GM12874 (cell line): Measurements from ENCODE around the gene ZNHIT1.

Experiments used
- TF ChIP-seq, protein P1 (sequence below): IDR thresholded peaks from 2 replicates; pipeline ENCODE4 v1.5.1; 2011; ENCODE audit warnings: low read depth, mild to moderate bottlenecking, control low read depth, low read length, moderate library complexity; ENCODE audit not compliant: insufficient read depth

ZNHIT1 gene

DNA sequence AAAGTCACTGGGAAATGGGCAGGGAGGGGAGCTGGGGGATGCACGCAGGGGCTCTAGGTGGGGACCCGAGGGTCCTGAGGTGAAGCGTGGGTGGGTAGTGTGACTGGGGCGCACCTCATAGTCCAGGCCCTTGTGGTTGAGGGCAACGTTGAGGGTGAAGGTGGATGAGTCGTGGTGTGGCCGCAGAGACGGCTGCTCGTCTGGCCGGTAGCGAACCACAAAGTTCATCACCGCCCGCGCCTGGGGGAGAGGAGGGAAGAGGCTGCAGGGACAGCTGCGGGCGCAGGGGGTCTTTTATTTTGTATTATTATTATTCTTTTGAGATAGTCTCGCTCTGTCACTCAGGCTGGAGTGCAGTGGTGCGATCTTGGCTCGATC, 11.3 kb upstream of the ZNHIT1 start:
- TF ChIP-seq, protein P1, sequence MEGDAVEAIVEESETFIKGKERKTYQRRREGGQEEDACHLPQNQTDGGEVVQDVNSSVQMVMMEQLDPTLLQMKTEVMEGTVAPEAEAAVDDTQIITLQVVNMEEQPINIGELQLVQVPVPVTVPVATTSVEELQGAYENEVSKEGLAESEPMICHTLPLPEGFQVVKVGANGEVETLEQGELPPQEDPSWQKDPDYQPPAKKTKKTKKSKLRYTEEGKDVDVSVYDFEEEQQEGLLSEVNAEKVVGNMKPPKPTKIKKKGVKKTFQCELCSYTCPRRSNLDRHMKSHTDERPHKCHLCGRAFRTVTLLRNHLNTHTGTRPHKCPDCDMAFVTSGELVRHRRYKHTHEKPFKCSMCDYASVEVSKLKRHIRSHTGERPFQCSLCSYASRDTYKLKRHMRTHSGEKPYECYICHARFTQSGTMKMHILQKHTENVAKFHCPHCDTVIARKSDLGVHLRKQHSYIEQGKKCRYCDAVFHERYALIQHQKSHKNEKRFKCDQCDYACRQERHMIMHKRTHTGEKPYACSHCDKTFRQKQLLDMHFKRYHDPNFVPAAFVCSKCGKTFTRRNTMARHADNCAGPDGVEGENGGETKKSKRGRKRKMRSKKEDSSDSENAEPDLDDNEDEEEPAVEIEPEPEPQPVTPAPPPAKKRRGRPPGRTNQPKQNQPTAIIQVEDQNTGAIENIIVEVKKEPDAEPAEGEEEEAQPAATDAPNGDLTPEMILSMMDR, result no peak

DNA sequence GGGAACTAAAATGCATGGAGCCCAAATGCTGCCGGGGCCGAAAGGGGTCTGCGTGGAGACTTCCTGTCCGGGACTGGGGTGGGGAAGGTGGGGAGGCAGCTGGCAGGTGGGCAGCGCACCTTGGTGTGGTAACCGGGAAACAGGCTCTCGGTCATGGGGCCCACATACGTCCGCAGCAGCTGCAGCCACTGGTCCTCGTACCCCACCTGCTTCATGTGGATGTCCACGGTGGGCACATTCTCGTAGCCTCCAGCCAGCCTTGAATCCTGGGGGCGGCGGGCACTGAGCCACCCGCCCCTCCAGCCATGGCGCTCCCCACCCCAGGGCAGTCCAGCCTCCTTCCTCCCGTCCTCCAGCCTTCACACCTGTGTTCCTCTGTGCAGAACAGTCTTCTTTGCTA, 10.5 kb upstream of the ZNHIT1 start:
- TF ChIP-seq, protein P1, result no peak

DNA sequence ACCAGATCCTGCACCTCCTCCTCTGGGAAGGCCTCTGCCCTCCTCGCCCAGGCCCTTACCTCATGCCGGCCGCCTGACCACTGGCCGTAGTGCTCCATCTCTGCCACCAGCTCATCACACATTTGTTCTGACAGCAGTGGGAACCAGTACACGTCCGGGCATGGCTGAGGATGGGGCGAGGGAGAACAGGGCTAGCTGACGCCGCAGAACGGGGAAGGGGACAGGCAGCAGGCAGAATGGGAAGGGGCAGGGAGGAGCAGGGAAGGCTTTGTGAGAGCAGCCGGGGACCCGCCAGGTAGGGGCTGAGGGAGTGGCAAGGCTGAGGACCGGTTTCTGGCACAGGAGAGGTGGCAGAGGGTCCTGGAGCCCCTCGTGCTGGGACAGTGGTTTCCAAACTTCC, 9.2 kb upstream of the ZNHIT1 start:
- TF ChIP-seq, protein P1, result no peak

DNA sequence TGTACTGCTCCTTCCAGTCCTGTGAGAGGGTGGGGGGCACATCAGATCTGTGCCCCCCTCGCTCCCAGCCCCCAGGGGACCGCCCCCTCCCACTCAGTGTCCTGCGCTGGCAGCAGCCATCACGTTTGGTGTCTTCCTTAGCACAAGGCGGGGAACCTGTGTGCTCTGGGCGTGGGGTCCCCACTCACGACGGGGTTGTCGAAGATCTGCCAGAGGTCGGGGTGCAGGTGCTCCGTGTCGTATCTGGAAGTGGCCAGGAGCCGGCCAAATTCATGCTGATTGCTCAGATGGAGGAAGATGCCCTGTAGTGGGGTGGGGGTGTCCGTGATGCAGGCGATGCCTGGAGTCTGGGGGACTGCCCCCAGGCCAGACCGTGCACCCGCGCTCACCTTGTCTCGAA, 7.8 kb upstream of the ZNHIT1 start:
- TF ChIP-seq, protein P1, result no peak

DNA sequence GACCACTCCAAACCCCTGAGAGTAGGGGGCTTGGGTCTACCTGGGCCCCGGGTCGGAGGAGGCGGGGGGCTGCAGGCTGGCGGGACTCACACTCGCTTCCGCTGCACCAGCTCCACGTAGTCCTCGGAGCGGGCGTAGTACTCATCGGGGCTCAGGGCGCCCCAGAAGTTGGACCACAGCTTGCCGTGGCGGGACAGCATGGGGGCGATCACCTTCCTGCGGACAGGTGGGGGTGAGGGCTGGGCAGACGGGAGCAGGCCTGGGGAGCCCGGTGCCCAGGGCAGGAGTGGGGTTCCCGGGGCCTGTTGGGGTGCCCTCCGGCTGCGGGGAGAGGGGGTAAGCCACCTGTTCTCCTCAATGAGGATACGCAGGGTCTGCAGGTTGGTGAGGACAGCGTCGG, 6.5 kb upstream of the ZNHIT1 start:
- TF ChIP-seq, protein P1, result no peak

DNA sequence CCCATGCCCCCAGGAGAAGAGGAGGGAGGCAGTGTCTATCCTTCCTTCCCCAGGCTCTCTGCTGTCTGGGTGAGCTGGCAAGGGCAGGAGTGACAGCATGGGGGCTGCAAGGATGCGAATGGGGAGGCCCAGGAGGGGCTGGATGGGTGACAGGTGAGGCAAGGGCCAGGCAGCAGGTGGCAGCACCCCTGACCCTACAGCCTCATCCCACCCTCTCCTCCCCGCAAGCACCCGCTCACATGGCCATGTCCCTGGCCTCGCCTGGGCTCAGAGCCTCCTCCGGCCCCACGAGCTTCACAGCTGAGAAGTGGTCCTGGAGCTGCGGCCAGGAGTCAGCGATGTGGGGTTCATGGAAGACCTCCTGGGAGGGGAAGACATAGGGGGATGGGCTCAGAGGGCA, 6.0 kb upstream of the ZNHIT1 start:
- TF ChIP-seq, protein P1, result no peak

DNA sequence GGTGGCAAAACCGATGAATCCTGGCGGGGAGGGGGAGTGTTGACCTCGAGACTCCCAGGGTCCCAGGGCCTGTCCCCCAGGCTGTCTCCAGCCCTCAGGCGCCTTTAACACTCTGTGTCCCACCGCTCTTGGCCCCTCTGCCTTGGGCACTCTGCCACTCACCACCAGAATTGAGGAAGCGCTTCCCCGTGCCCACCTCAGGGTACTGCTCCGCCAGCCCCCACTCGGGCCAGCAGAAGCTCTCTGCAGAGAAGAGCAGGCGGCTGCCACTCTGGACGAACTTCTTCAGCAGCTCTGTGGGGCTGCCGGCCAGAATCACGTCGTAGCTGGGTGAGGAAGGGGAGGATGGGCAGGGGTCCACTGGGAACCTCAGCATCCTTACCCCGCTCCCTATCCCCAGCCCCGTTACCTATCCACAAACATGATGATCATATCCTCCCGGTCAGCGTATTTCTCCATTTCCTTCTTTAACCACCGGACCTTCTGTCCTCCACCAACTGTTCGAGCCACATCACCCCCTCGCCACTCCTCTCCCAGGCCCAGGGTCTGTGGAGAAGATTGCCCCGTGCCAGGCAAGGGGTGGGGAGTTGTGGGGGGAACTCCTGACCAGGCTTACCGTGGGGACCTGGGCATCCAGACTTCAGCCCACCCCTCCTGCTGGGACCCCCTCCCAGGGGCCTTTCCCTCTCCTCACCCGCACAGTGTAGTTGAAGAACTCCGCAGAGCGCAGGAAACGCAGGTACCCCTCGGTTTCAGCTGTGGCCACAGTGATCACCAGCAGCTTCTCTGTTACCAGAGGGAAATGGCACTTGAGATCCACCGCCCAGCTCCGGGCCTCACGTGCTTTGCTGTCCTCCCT, 1.7 kb upstream of the ZNHIT1 start:
- TF ChIP-seq, protein P1, result no peak
